Embryonic facial prominence (tissue), 1 donor: Measurements from ENCODE around the gene SEMA3F.

Experiments used
- DNase-seq: peaks from one replicate; pipeline ENCODE4 v3.0.0-alpha.2; 2016; ENCODE audit errors: extremely low spot score

Gene SEMA3F

DNA sequence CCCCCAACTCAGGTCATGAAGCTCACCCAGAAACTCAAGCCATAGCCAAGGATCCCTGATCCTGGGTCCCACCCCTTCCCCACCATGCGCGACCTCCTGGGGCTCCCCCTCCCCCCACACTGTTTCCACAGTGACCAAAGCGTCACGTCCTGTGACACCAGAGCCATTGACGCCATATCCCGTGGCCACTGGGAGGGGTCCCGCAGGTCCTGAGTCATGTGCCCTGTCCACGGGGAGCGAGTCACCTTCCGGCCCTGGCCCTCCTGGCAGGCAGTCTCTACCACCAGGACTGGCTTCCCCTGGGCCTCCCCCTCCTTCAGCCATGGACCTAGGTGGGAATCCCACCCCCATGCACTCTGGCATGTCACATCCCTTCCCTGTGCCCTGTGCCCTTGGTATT, 15.6 kb downstream of the SEMA3F start:
- DNase-seq = no peak

DNA sequence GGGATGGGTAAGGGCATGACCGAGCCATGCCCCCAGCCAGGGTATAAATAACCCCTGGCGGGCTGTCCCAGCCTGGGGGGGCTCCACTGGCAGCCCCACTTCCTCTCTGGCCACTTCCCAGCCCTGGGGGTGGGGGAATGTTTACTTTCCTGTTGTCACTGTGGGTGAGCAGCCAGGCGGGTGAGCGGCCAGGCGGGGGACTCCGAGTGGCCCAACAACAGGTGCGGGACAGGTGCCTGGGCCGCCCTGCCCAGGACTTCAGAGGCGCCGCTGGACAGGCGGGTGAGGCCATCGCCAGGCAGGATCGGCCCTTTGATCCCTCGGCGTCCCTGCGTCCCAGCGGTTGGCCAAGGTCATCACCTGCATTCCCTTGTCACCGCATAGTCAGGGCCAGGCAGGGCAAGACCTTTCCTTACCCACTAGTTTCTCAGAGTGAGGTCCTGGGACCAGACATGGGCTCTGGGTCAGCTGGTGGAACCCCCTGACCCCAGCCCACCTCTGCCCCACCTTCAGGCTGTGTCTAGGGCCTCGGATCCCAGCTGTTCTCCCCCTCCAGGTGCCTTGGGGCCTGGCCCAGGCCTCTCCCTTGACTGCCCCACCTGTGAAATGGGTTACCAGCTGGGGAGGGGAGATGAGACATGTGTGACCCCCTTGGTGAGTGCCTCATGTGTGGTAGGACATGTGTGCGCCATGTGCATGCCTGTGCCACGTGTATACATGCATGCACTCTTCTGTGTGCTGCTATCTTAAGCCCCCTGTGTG, 16.6 kb downstream of the SEMA3F start:
- DNase-seq = no peak

DNA sequence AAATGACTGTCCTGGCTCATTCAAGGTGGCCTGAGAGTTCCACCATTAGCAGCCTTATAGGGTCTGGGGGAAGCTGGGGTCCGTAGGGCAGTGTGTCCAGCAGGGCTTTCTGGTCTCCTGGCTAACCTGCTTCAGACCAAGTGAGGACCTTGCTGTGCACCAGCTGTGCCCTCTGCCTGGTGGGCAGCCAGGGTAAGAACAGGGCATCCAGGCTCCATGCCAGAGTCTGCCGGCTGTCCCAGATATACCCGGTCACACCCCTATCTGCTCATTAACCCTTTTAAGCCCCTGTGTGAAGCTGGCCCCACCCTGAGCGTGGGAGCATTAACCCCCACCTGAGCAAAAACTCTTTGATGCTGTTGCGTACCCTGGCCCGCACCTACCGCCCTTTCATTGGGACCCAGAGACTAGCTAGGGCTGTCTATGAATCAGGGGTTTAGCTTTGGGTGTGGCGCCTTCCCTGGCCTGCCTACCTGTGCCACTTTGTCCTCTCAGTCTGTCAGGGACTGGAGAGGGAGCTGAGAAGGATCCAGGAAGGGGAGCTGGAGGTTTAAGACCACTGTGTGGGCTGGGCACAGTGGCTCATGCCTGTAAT, 17.6 kb downstream of the SEMA3F start:
- no peak for DNase-seq

DNA sequence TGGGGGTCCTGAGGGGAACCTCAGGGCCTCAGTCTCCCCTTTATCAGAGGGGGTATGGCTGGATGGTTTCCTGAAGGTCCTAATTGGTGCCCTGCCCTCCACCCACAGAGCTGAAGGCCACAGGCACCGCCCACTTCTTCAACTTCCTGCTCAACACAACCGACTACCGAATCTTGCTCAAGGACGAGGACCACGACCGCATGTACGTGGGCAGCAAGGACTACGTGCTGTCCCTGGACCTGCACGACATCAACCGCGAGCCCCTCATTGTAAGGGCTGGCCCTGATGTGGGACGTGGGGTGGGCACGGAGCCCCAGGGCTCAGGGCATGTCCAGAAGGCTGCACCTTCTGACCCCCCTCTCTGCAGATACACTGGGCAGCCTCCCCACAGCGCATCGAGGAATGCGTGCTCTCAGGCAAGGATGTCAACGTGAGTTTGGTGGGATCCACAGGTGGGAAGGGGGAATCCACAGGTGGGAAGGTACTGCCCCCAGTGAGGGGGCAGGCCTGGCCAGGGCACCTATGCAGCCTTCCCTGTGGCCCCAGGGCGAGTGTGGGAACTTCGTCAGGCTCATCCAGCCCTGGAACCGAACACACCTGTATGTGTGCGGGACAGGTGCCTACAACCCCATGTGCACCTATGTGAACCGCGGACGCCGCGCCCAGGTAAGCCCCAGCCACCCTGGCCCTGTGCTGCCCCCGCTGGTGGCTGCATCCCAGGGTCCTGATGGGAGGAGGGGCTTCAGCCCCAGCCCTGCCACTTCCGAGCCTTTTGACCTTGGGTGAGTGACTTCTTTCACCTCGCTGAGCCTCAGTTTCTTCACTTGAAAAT, 18.8 kb downstream of the SEMA3F start:
- DNase-seq = no peak

DNA sequence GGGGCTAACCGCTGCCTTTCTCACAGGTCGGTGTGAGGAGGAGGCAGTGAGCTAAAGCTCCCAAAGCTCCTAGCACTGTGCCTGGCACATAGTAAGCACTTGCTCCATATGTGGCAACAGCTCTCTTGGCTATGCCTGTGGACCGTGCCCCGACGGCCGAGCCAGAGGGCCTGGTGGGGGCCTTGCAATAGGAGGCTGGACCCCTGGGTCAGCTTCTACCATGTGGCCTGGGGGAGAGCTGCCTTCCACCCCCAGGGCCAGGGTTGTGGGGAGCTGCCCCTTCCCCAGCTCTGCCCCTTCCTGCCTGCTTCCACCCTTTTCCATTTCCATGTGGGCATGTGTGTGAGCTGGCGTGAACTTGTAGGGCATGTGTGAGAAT, 19.4 kb downstream of the SEMA3F start:
- no peak for DNase-seq

DNA sequence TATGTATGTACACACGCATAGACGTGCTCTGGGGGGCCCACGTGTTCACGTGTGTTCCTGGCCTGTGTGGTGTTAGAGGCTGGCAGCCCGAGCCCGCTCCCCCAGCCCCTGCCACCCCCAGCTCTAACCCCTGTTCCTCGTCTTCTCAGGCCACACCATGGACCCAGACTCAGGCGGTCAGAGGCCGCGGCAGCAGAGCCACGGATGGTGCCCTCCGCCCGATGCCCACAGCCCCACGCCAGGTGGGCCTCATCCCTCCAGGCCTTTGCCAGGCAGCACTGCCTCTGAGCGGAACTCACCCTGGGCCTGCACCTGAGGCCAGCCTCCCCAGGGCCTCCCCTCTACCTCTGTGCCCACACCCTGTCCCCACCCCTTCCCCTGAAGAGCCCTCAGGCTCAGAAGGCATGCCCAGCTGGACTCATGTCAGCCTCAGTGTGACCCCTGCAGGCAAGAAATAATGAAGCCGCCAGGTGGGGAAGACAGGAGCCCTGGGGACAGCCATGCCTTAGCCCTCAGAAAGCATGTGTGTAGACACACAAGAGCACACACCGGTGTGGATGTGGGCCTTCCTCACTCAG, 19.9 kb downstream of the SEMA3F start:
- DNase-seq = no peak

DNA sequence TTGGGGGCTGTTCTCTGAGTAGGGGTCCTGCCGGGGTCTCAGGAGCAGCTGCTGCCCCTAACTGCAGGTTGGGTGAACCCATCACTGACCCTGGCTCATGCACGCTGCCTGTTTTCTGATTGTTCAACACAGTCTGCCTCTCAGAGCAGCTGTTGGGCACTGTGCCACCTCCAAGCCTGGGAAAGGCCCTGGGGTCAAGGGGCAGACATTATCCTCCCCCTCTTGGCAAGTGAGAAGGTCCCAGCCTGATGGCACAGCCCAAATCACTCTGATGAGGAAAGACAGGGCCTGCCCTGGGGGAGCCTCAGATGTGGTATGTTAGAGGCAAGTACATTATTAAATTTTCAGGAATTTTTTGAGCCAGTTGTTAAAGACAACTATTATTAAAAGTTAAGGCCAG, 22.2 kb downstream of the SEMA3F start:
- DNase-seq = no peak

DNA sequence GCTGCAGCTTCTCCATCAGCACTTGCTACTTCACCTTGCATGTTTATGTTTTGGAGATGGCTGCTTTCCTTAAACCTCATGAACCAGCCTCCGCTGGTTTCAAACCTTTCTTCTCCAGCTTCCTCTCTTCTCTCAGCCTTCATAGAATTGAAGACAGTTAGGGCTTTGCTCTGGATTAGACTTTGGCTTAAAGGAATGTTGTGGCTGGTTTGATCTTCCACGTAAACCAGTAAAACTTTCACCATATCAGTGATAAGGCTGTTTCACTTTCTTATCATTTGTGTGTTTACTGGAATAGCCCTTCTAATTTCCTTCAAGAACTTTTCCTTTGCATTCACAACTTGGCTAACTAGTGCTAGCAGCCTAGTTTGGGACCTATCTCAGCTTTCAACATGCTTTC, 24.6 kb downstream of the SEMA3F start:
- no peak for DNase-seq

DNA sequence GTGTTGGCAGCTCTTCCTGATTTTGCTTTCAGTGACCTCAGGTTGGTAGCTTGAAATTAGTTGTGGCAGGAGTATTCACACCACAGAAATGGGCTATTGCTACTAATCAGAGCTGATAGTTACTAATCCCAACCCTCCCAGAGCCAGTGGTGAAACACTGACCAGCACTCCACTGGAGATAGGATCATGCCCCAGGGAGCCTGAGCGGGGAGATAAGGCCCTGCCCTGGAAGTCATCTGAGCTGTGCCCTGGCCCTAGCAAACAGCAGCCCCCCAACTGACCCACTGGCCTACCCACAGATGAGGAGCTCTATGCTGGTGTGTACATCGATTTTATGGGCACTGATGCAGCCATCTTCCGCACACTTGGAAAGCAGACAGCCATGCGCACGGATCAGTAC, 26.9 kb downstream of the SEMA3F start:
- DNase-seq = no peak

DNA sequence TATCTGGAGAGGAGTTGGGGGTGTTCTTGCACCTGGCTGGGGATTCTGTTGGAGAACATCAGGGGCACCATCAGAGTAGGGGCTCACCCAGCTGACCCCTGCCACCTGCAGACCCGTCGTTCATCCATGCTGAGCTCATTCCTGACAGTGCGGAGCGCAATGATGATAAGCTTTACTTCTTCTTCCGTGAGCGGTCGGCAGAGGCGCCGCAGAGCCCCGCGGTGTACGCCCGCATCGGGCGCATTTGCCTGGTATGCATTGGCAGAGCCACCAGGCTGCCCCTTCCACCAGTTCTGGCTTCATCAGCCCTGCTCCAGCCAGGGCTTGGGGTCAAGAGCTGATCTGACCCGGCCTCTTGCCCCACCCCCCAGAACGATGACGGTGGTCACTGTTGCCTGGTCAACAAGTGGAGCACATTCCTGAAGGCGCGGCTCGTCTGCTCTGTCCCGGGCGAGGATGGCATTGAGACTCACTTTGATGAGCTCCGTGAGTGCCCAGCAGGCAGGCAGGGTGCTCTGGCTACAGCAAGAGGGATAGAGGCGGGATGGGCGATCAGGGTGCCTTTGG, 27.5 kb downstream of the SEMA3F start:
- DNase-seq = no peak

DNA sequence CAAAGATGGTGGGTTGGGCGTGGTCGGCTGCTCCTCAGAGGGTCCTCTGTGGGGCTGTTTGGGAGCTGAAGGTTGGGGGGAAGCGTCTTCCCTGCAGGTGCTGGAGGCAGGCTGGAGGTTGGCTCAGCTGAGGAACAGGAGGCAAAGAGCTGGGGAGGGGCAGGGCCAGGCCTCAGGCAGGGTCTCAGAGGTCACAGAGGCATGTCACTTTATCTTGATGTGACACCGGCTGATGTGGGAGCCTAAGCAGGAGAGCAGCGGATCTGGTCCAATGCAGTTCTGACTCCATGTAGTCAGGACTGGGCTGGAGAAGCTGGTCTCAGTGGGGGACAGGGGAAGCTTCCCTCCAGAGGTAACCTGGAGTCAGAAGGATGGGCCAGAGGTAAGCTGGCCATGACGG, 28.6 kb downstream of the SEMA3F start:
- DNase-seq = no peak

DNA sequence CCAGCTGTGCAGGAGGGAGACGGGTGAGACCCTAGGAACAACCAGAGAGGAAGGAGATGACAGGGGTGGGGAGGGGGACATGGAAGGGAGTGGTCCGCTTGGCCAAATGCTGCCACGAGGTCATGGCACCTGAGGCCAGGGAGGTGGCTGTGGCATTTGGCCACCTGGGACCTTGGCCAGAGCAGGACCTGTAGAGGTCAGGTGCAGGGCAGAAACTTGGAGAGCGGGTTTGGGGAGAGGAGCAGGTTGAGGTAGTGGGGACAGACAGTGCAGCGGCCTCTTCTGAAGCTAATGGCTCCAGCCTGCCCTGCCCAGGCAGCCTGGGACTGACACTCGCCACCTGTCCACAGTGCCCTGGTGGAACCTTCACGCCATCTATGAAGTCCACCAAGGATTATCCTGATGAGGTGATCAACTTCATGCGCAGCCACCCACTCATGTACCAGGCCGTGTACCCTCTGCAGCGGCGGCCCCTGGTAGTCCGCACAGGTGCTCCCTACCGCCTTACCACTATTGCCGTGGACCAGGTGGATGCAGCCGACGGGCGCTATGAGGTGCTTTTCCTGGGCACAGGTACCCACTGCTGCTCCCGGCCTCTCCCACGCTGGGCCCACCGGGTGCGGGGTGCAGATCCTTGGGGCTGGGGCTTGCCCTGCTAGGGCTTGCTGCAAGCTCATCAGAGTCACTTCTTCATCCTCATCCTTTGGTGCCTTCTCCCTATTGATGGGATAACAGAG, 29.3 kb downstream of the SEMA3F start:
- DNase-seq = no peak

DNA sequence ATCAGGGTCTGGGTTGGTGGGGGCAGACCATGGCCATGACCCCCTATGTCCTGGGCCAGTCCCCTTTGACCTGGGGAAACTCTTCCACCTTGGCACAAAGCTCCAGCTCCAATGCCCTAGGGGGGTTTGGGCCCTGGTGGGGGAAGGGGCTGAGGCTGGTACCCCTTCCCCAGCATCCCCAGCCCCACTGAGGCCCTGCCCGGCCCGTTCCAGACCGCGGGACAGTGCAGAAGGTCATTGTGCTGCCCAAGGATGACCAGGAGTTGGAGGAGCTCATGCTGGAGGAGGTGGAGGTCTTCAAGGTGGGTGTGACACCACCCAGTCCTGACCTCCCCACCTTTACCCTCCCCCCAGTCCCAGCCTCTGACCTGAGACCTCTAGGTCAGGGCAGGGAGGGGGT, 30.1 kb downstream of the SEMA3F start:
- no peak for DNase-seq

DNA sequence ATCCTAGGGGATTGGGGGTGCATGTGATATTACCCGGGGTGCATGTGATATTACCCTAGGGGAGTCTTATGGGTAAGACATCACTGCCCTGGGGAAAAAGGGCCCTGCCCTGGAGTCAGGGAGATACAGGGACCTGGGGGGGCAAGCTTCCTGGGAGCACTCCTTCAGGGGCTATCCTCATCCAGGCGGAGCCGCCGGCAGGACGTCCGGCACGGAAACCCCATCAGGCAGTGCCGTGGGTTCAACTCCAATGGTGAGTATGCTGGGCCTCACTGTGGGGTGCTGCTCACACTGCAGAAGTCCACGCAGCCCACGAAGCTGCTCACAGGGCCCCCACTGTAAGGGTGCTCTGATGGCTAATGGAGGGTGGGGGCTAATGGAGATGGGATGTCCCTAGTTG, 31.0 kb downstream of the SEMA3F start:
- no peak for DNase-seq

DNA sequence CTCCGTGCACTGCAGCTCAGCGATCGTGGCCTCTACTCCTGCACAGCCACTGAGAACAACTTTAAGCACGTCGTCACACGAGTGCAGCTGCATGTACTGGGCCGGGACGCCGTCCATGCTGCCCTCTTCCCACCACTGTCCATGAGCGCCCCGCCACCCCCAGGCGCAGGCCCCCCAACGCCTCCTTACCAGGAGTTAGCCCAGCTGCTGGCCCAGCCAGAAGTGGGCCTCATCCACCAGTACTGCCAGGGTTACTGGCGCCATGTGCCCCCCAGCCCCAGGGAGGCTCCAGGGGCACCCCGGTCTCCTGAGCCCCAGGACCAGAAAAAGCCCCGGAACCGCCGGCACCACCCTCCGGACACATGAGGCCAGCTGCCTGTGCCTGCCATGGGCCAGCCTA, 32.6 kb downstream of the SEMA3F start:
- no peak for DNase-seq

DNA sequence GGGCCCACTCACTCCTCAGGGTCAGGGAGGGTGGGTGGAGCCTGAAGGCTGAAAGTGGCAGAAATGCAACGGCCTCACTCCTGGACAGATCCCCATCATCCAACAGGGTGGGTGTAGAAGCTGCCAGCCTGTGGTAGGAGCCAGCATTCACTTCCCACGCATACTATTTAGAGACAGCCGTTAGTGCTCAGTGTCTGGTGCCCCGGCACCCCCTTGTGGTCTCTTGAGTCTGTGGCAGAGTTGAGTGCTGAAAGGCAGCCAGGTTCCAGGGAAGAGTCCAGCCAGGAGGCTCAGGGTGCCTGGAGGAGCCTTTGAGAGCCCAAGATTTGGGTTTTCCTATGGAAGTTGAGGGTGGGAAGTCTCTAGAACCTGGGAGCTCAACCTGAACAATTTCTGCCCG, 34.1 kb downstream of the SEMA3F start:
- DNase-seq = peak; percentile 53

DNA sequence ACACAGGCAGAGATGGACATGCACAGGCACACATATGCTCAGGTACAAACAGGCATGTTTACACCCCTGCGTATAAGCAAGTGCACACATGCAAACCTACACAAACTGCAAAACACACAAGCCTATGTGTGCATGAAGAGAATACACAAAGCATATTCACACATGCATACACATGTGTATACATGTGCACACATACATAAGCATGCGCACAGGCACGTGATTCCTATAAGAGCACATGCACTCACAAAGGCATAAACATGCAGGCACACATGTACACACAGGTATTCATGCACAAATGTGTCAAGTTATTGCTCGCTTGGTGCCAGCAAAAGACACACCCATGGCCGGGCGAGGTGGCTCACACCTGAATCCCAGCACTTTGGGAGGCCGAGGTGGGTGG, 34.9 kb downstream of the SEMA3F start:
- DNase-seq = no peak

DNA sequence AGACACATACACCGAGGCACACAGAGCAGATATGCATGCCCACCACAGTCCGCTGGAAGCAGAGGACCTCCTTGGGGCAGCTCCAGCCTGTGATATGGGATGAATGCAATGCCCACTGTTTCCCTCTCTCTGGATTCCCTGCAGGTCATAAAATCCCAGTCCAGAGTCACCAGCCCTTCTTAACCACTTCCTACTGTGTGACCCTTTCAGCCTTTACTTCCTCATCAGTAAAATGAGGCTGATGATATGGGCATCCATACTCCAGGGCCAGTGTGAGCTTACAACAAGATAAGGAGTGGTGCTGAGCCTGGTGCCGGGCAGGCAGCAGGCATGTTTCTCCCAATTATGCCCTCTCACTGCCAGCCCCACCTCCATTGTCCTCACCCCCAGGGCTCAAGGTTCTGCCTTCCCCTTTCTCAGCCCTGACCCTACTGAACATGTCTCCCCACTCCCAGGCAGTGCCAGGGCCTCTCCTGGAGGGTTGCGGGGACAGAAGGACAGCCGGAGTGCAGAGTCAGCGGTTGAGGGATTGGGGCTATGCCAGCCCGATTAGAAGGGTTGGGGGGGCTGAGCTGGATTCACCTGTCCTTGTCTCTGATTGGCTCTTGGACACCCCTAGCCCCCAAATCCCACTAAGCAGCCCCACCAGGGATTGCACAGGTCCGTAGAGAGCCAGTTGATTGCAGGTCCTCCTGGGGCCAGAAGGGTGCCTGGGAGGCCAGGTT, 36.0 kb downstream of the SEMA3F start, which contains the start of gene GNAT1:
Gene GNAT1 (plus strand): TSS at position 675 of the 725 bp plus-strand sequence. CDS start 116 bp downstream, outside the sequence.
- no peak for DNase-seq

DNA sequence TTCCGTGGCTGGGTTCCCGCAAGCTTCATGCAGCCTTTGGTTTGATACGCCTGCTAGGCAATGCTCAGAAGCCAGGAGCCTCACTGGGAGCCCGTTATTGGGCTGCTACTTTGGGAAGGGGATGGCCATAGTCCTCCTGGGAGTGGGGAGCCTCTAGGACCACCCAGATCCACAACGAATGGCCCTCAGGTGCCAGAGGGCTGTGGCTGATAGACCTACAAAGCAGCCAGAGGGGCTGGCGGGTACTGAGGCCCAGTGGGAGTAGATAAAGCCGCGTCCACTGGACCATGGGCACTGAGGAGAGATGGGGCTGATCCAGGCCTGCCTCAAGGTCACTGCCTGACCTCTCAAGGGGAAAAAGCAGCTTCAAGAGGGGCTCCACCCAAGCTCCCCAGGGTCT, 37.0 kb downstream of the SEMA3F start:
- no peak for DNase-seq

DNA sequence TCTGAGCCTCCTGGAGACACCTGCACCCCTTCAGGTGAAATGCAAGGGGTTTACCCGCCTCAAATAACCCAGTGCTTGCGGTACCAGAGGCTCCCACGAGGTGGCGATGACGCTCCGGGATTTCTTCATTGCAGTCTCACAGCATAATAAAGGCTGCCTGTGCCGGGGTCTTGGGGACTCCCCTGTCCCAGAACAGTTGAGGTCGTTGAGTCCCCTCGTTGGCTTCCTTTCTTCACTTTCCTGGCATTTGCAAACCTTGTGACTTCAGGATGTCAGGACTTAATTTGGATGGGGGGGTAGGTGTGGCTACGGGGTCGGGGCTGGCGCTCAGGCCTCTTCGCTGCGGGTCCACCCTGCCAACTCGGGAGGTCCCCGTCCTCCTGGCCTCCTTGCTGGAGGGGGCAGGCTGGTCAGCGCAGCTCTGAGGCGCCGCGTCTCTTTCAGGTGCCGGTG, 37.6 kb downstream of the SEMA3F start:
- DNase-seq = peak; percentile 36

DNA sequence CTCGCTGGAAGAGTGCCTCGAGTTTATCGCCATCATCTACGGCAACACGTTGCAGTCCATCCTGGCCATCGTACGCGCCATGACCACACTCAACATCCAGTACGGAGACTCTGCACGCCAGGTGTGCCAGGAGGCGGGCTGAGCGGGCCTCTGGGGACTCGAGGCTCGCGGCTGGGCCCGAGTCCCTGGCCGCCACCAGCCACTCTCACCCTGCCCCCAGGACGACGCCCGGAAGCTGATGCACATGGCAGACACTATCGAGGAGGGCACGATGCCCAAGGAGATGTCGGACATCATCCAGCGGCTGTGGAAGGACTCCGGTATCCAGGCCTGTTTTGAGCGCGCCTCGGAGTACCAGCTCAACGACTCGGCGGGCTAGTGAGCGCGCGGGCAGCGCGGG, 38.2 kb downstream of the SEMA3F start:
- no peak for DNase-seq
